ENCODE results near the gene AP2A2.

DNA sequence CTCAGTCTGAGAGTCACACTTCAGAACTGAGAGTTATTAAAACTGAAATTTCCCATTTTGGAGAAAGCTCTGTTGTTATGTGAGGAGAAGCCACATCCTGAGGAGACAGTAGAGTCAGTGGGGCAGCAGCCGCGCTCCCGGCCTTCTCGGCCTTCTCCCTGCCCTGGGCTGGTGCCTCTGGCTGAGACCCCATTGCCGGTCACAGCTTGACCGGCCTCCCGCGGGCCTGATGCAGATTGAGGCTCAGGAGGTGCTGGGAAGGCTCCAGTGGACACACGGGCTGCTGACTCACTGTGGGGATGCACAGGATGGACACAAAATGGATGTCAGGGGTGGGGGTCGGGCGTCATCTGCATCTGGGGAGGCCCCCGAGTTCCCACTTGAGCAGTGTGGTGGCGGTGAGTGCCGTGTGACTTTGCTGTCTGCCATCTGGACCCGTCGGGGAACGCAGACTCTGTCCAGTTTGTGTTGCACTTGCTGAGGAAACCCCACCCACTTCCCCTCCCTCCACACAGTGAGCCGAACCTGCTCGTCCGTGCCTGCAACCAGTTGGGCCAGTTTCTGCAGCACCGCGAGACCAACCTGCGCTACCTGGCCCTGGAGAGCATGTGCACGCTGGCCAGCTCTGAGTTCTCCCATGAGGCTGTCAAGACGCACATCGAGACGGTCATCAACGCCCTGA lies 60.7 kb downstream of the AP2A2 start:
- peak; percentile 80 for TF ChIP-seq POLR2AphosphoS5 (IDR thresholded peaks at IDR 0.05)
- TF ChIP-seq, protein P1, sequence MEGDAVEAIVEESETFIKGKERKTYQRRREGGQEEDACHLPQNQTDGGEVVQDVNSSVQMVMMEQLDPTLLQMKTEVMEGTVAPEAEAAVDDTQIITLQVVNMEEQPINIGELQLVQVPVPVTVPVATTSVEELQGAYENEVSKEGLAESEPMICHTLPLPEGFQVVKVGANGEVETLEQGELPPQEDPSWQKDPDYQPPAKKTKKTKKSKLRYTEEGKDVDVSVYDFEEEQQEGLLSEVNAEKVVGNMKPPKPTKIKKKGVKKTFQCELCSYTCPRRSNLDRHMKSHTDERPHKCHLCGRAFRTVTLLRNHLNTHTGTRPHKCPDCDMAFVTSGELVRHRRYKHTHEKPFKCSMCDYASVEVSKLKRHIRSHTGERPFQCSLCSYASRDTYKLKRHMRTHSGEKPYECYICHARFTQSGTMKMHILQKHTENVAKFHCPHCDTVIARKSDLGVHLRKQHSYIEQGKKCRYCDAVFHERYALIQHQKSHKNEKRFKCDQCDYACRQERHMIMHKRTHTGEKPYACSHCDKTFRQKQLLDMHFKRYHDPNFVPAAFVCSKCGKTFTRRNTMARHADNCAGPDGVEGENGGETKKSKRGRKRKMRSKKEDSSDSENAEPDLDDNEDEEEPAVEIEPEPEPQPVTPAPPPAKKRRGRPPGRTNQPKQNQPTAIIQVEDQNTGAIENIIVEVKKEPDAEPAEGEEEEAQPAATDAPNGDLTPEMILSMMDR (IDR thresholded peaks at IDR 0.05): no peak
- TF ChIP-seq POLR2A (IDR thresholded peaks at IDR 0.05): no peak

Measured in prostate gland (tissue), 2 donors.